ENCODE results near the gene OR14J1.
"Not testable (repeated sequence)": the region's sequence is repeated elsewhere in the genome, so short reads cannot be mapped to it uniquely, and the experiment has no call there.

OR14J1 gene, protein sequence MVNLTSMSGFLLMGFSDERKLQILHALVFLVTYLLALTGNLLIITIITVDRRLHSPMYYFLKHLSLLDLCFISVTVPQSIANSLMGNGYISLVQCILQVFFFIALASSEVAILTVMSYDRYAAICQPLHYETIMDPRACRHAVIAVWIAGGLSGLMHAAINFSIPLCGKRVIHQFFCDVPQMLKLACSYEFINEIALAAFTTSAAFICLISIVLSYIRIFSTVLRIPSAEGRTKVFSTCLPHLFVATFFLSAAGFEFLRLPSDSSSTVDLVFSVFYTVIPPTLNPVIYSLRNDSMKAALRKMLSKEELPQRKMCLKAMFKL

DNA sequence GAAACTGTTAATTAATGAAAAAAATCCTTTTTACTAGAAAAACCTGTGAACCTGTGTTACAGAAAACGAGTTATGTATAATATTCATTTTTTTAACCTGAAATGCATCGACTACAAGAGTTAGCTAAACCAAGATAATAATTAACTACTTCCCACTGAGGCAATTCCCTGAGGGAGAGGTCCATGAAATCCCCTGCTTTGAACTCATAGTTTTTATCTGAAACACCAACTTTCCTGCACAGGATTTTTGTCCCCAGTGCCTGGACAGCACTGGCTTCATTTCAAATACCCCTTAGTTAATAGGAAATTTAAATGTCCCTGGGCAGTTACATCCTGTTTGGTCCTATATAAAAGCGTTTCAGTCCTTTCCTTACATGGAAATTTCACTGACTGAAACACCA, at the start of gene OR14J1:
OR14J1 (plus strand) TSS at position 386 of the 400 bp plus-strand sequence. CDS start 4,989 bp downstream, outside the sequence.
- no peak for DNase-seq

DNA sequence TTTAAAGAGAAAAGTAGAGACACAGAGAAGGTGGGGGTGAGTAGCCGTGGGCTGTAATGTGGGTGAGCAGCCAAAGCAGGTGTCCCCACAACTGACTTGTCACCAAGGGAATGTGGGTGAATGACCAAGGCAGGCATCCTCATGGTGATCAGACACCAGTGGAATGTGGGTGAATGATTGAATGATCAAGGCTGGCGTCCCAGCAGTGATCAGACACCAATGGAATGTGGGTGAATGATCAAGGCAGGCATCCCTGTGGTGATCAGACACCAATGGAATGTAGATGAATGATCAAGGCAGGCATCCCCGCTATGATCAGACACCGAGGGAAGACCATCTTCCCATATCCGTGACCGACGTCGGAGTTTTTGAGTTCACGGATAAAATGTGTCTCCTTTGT, 49.8 kb upstream of the OR14J1 start:
- no peak for DNase-seq

DNA sequence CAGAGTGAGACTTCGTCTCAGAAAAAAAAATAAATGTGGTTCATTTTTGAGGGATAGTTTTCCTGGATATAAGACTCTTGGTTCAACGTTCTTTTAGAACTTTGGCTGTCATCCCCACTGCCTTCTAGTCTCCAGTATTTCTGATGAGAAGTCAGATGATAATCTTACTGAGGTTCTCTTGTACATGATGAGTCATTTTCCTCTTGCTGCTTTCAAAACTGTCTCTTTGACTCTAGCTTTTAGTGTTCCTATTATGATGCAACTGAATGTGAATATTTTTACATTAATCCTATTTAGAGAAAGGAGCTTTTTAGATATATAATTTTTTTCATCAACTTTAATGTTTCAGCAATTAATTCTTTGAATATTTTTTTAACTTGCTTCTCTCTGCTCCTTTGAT, 46.0 kb upstream of the OR14J1 start:
- no peak for DNase-seq

DNA sequence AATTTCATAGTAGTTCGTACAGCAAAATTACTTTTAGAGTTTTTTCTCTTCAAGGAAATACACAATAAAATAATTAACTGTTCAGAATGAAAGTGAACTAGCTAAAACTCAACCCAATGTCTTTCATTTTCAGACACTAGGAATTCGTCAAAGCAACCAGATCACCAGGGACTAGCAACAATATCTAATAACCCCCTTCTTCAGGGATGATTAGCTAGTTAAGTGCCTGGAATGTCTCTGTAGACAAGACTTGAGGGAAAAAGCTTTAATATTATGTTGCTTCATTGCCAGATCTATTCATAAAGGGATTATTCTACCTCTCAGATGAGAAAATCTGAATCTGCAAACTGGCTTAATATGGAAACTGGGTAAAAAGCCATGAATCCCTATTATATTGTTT, 41.8 kb upstream of the OR14J1 start:
- DNase-seq = no peak

DNA sequence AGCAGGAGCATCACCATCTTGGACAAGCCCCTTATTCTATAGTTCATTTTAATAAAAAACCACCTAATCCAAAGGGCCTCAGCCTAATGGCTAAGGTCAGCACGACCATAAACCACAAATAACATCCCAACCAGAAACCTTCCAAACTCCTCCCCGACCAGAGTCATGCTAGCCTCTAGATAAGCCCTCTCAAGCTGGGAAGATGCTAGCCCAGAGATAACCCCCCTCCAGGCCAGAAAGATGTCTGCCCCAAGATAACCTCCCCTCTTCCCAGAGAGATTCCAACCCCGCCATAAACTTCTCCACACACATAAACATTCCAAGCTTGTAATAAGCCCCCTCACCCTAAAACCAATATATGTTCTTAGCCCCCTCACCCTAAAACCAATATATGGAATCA, 38.5 kb upstream of the OR14J1 start:
- no peak for DNase-seq

DNA sequence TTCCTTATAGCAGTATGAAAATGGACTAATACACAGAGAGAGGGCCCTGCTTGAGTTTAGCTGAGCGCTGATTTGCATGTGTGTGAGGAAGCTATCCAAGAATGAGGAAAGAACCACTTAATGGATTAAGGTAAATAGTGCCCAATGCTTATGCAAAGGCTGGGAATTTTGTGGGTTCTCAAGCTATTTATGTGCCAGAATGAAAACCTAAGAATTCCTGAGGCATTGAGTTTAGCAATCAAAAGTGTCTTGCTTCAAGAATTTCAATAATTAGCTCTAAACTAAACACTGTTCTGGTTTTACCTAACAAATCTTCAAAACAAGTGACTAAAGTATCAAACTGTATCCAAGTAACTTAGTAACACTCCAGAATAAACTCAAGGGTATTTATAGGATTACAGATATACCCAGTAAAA, 7.0 kb upstream of the OR14J1 start:
- no peak for DNase-seq

DNA sequence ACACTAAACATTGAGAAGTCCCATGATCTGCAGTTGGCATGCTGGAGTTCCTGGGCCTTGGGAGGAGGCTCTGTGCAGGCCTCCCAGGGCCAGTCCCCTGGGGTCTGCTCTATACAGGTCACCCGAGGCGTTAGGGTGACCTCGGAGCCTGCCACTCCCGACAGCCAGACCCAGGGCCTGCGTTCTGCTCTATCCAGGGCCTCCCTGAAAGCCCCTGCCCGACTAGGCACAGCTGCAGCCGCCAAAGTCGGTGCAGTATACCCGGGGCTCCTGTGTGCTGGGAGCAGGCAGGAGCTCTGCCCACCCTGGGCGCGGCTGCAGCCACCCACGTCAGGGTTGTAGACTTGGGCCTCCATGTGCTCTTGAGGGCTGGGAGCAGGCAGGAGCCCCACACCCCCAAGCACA, 6.3 kb upstream of the OR14J1 start:
- no peak for DNase-seq

DNA sequence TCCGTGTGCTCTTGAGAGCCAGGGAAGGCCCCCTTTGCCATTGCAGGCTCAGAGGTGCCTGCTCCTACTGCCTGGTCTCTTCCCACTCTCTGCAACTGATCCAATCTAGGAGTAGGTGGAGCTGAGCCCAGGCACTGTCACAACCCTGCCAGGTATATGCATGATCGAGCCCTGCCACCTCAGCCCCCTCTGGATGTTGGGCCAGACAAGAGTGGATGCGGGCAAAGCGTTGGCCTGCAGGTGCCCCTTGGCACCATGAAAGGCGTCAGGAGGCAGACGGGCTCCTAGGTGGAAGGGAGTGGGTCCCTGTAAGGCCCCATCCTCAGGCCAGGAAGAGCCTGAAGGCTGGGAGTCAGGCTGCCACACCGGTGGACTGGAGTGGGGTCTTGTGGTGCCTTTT, 5.9 kb upstream of the OR14J1 start:
- no peak for DNase-seq

DNA sequence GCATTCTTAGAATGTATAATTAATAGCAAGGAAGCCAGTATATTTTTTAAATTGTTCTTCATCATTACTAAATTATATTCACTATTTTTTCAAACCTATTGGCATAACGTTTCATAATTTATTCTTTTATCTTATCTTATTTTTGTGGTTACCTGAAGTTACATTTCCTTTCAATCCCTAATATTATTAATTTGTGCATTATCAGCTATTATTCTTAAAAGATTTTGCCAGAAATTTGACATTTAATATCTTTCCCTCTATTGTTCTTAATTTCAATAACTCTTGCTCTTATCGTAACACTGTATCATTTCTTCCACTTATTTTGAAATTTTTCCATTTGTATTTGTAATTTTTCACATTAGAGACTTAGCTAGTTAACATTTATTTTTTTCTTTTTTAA, 18.4 kb downstream of the OR14J1 start:
- no peak for DNase-seq

DNA sequence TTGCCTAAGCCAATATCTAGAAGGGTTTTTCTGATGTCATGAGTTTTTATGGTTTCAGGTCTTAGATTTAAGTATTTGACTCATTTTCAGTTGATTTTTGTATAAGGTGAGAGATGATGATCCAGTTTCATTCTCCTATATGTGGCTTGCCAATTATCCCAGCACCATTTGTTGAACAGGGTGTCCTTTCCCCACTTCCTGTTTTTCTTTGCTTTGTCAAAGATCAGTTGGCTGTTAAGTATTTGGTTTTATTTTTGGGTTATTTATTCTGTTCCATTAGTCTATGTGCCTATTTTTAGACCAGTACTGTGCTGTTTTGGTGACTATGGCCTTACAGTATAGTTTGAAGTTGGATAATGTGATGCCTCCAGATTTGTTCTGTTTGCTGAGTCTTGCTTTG, 21.8 kb downstream of the OR14J1 start:
- DNase-seq = not testable (repeated sequence)

DNA sequence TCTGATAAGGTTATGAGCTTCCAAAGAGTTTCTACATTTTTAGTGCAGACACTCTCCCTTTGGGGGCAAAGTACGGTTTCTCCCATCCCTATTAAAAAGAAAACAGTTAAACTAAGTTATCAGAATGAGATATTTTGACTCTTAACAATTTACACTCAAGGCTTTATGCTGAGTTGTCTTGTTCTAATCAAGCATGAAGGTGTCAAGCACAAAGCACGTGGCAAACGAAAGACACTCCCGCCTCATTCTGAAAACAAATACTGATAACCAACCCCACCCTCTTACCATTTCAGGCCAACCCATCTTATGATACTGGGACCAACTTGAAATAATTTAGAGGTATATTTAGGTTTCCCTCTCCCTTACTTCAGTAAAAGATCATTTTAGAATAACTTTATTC, 24.3 kb downstream of the OR14J1 start:
- no peak for DNase-seq

DNA sequence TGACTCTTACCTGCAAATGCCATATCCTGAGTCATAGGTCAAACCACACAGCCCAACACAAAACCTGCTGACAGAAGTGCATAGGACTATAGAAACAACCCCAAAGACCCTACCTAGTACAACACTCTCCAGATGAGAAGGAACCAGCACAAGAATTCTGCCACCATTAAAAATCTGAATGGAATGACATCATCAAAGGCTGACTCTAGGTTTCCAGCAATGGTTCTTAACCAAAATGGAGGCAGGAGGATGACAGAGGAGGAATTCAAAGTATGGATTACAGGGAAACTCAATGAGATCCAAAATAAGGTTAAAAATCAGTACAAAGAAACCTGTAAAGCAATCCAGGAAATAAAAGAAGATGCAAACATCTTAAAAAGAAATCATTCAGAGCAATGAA, 31.2 kb downstream of the OR14J1 start:
- DNase-seq = no peak

DNA sequence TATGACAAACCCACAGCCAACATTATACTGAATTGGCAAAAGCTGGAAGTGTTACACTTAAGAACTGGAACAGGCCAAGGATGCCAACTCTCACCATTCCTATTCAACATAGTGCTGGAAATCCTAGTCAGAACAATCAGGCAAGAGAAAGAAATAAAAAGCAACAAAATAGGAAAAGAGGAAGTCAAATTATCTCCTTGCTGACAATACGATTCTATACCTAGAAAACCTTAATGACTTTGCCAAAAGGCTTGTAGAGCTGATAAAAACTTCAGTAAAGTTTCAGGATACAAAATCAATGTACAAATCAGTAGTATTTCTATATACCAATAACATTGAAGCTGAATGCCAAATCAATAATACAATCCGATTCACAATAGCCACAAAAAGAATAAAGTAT, 34.8 kb downstream of the OR14J1 start:
- DNase-seq = no peak

DNA sequence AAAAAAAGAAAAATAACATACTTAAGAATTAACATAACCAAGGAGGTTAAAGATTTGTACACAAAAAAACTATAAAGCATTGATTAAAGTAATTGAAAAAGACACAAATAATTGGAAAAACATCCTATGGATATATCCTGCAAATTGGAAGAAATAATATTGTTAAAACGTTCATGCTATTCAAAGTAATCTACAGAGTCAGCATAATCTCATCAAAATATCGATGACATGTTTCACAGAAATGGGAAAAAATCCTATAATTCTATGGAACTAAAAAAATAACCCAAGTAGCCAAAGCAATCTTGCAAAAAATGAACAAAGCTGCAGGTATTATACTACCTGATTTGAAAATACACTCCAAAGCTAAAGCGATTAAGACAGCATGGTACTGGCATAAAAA, 43.9 kb downstream of the OR14J1 start:
- no peak for DNase-seq

DNA sequence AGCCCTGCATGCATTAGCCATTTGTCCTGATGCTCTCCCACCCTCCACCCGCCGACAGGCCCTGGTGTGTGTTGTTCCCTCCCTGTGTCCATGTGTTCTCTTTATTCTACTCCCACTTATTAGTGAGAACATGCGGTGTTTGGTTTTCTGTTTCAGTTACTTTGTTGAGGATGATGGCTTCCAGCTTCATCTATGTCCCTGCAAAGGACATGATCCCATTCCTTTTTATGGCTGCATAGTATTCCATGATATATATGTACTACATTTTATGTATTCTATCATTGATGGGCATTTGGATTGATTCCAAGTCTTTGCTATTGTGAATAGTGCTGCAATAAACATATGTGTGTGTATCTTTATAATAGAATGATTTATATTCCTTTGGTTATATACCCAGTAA, 47.8 kb downstream of the OR14J1 start:
- DNase-seq = not testable (repeated sequence)

DNA sequence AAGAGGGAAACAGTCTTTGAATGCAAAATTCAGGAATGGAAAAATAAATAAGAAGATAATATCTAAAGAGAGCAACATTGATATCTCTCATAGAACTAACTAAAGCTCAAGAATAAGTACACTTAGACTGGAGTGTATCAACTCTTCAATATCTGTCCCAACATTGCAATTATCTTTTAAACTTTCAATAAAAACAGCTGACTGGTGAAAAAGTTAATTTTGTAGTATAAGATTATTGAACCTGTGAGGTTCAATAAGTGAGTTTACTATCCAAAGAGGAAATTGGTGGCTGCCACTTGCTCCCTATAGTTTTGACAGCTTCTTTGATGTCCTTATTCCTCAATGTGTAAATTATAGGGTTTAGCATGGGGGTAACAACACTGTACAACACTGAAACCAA, 53.5 kb downstream of the OR14J1 start:
- no peak for DNase-seq

DNA sequence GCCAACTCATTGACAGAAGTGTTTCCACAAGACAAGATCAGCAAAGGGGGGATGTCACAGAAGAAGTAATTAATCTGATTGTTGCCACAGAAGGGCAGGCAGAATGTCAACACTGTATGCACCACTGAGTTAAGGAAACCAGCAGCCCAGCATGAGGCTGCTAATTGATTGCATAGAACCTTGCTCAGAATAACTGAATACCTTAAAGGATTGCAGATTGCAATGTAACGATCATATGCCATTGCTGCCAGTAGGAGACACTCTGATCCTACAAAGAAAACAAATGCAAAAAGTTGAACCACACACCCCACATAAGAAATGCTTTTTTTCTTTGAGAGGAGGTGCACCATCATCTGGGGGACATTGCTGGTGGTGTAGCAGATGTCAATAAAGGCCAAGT, 54.1 kb downstream of the OR14J1 start:
- DNase-seq = no peak

All from NCI-H1417 (cell line).